ENCODE measurements around the gene MAPK10. TPM values are rescaled to one million over a fixed set of nuclear protein-coding genes. Genes with fewer than 3 reads are reported as not detected.

The MAPK10 gene
- total and polyA plus RNA-seq, 9 of the 15 experiments (the other 6 are each of a cell fraction or from before 2014, with no cell fraction given) = 0.10 to 0.53 (median 0.18) TPM; not detected in 4

DNA sequence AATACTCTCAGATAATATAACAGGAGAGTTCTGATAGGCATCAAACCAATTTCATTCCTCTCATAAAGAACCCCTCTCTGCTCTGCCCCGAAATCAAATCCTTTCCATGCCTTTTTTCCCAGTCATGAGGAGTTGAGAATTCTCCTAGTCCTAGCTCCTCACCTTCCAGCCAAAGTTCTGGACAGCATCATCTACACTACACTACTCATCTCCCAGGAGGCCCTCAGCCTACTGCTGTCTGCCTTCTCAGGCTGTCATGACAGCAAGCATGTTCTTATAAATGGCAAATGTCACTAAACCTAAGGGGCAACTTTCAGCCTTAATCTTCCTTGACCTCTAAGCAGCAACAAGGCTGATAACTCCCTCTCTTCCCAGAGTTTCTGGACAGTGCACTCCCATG is 26.6 kb downstream of the MAPK10 start:
- no TSS peak for BruUV-seq (replicated peaks)
- TF ChIP-seq ZNF311 (CRISPR knock-in tag; IDR thresholded peaks at IDR 0.05) = no peak
- TF ChIP-seq HSF4 (CRISPR knock-in tag; IDR thresholded peaks at IDR 0.05; ENCODE audit: borderline replicate concordance) = no peak
- TF ChIP-seq ARID1B (IDR thresholded peaks at IDR 0.05) = no peak
- TF ChIP-seq ZNF79 (CRISPR knock-in tag; IDR thresholded peaks at IDR 0.05; ENCODE audit: low read depth) = no peak
- TF ChIP-seq SLC30A9 (CRISPR knock-in tag; IDR thresholded peaks at IDR 0.05) = no peak
- no peak for TF ChIP-seq SMARCA4 (IDR thresholded peaks at IDR 0.05)
- TF ChIP-seq POLR2B (IDR thresholded peaks at IDR 0.05; ENCODE audit: low read depth, partially characterized antibody) = no peak
- TF ChIP-seq SAFB (IDR thresholded peaks at IDR 0.05; ENCODE audit: borderline replicate concordance, low read depth, low read length) = no peak
- TF ChIP-seq FOS (IDR thresholded peaks at IDR 0.05; ENCODE audit: extremely low read depth, insufficient read length) = no peak
- no peak for TF ChIP-seq TCFL5 (CRISPR knock-in tag; conservative IDR thresholded peaks at IDR 0.05)
- no peak for TF ChIP-seq CBX8 (IDR thresholded peaks at IDR 0.05; ENCODE audit: borderline replicate concordance, extremely low read depth, low read depth, low read length, poor library complexity, severe bottlenecking)
- TF ChIP-seq TGIF2 (CRISPR knock-in tag; IDR thresholded peaks at IDR 0.05) = no peak
- no peak overlapping the region for H3K9ac ChIP-seq (ENCODE audit: insufficient read depth in 1 of 2, low read depth in 2 of 2, low read length in 2 of 2)
- H3K36me3 ChIP-seq (ENCODE audit: control insufficient read depth, insufficient read depth, low read length) = no peaks in the 10 kb centered on the region
- H3K4me3 ChIP-seq = no peak overlapping the region
- DNase-seq (ENCODE audit: extremely low read depth in 1 of 4, low spot score in 3 of 4) (no peak), FAIRE-seq (no peak), ATAC-seq (no peak)
- no peaks in the 10 kb centered on the region for H4K20me1 ChIP-seq (replicated peaks; ENCODE audit: control insufficient read depth, insufficient read depth, low read length)
- H3K4me1 ChIP-seq (replicated peaks in 1 of 2; ENCODE audit: control insufficient read depth in 2 of 2, insufficient read depth in 2 of 2, low read length in 2 of 2) = no peaks in the 10 kb centered on the region
- H2AFZ ChIP-seq (ENCODE audit: low read depth, low read length) = no peak overlapping the region
- H3K27me3 ChIP-seq (ENCODE audit: control insufficient read depth in 2 of 2, insufficient read depth in 2 of 2, low read length in 2 of 2) = no peaks in the 10 kb centered on the region
- H3K79me2 ChIP-seq (ENCODE audit: control insufficient read depth, insufficient read depth, low read length) = no peaks in the 10 kb centered on the region
- 0% methylated on average over 1 of the region's 1 CpG for WGBS (ENCODE audit: insufficient coverage, low coverage, missing lambda C conversion rate)
- CTCF ChIA-PET (ENCODE audit: low intra/inter-chr PET ratio) = interaction anchor here (0.5 kb wide), 1 partner anchor 13 kb away, joined by 4 read pairs; no protein-coding TSS in a partner anchor
- no peak overlapping the region for H3K27ac ChIP-seq (ENCODE audit: extremely low read depth, low read depth, low read length)
- in situ Hi-C loops (cut with MboI) (no loop called here), intact Hi-C loops (cut with micrococcal nuclease) (no loop called here)
- POLR2A ChIA-PET = no interaction called here
- no peaks in the 10 kb centered on the region for H3K9me1 ChIP-seq (ENCODE audit: control insufficient read depth, insufficient read depth, low read length)
- H3K4me2 ChIP-seq (ENCODE audit: insufficient read depth, low read length) = no peak overlapping the region
- H3K9me3 ChIP-seq (replicated peaks; ENCODE audit: control insufficient read depth, insufficient read depth, low read depth, low read length) = no peaks in the 10 kb centered on the region
